ENCODE measurements around the gene SLC7A5.
"Not testable (repeated sequence)": the region's sequence is repeated elsewhere in the genome, so short reads cannot be mapped to it uniquely, and the experiment has no call there.

Gene SLC7A5

DNA sequence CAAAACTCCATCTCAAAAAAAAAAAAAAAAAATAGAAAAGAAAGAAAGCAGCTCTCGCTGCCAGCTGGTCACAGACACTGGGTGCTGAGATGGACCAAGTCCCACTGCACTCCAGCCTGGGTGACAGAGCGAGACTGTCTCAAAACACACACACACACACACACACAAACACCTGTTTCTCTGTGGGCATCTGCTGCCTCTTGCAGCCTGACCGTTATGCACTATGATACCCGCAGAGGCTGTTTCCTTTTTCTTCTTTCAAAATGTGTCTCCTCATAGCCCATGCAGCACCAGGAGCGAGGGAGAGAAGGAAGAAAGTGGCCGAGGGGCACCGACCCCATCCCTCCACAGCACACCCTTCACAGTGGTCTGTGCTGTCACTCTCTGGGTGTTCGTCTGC is 66.6 kb downstream of the SLC7A5 start:
- in situ Hi-C loops (cut with MboI; ENCODE audit: low sequenced_read_pairs) = no loop called here

DNA sequence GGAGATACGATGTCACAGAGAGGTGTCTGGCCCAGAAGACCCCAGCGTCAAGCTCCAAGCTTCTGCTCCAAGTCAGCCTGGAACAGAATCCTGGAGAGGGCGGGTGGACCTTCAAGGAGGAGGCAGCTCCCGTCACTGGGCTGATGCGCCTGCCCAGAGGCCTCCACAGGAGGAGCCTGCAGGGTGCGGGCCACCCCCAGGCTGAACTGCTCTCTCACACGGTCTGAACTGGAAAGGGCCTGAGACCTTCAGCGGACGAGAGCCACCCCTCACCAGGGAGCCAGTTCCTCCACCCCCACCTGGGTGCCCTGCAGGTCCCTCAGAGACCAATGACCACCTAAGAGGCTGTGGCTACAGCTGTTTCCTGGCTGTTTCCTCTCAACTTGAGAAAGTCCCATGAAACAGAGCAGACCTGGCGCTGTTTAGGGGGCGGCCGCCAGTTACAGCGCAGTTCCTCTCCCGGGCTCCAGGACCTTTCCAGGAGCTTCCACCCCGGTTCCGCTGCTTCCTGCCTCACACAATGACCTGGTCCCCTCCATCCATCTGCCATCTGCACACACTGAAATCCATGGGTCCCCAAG is 67.5 kb downstream of the SLC7A5 start:
- in situ Hi-C loops (cut with MboI; ENCODE audit: low sequenced_read_pairs) = no loop called here

DNA sequence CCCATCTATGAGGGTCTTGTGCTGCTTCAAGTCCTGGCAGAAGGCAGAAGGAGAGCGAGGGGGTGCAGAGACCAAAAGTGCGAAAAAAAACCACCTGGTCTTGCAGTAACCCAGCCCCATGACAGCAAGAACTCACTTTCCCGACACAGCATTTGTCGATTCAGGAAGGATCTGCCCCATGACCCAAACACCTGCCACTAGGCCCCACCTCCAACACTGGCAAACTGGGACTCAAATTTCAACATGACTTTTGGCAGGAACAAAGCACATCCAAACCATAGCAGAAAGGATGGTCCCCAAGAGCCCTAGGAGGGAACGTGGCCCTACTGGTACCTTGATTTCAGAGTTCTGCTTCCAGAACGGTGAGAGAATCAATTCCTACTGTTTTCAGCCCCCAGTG is 68.8 kb downstream of the SLC7A5 start:
- in situ Hi-C loops (cut with MboI; ENCODE audit: low sequenced_read_pairs) = no loop called here

DNA sequence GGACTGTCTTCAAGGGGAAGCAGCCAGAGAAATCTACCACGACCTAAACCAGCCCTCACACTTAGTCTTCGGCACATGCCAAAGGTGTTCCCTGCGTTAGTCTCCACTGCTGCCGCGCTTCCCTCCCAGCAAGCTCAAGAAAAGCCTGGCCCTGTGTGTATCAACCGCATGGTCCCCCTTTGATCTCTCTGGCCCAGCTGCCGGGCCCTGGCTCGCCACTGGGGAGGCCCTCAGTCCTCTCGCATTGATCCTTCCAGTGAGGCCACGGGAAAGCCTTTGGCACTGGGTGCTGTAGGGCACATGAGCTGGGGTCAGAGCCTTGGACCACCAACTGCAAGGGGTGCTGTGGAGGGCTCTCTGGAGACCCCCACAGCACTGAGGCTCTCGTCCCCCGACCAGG is 74.0 kb downstream of the SLC7A5 start:
- in situ Hi-C loops (cut with MboI; ENCODE audit: low sequenced_read_pairs) = no loop called here

DNA sequence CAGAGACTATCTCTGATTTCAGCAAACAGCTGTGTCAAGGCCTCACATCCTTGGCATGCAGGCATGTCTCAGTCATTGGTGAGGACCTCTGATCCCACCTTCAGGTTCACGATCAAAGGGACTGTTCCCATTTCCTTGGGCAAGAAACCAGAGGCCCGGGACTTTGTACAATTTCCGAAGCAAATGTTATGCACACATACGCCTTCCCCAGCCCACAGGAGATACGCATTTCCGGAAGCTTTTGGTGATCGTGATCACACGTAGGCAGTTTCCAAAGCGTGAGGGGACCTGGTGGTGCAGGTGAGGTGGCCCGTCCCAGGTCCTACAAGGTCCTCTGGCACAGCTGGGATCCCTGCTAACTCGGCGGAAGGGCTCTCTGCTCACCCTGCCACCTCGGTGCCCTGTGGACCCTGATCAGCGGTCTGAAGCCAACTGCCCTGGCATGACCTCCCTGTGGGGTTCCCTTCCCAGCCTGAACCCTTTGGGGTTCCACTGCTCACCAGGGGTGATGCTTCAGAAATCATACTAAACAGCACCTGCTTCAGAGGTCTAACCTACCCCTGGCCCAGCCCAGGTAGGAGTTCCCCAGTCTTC is 74.7 kb downstream of the SLC7A5 start:
- in situ Hi-C loops (cut with MboI; ENCODE audit: low sequenced_read_pairs) = no loop called here

DNA sequence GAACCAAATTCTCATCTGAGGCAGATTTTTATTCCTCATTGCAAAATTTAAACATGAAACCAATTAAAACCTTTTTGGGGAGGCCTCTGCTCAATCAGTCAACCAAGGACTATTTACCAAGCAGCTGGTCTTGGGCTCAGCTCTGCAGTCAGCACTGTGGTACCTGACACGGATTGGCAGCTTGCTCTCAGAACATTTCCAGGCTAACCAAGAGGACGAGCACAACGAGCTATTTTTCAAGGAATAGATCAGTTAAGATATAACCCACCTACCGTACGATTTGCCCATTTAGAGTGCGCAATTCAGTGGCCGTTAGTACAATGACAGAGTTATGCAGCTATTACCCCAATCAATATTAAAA is 77.1 kb downstream of the SLC7A5 start:
- in situ Hi-C loops (cut with MboI; ENCODE audit: low sequenced_read_pairs) = no loop called here

DNA sequence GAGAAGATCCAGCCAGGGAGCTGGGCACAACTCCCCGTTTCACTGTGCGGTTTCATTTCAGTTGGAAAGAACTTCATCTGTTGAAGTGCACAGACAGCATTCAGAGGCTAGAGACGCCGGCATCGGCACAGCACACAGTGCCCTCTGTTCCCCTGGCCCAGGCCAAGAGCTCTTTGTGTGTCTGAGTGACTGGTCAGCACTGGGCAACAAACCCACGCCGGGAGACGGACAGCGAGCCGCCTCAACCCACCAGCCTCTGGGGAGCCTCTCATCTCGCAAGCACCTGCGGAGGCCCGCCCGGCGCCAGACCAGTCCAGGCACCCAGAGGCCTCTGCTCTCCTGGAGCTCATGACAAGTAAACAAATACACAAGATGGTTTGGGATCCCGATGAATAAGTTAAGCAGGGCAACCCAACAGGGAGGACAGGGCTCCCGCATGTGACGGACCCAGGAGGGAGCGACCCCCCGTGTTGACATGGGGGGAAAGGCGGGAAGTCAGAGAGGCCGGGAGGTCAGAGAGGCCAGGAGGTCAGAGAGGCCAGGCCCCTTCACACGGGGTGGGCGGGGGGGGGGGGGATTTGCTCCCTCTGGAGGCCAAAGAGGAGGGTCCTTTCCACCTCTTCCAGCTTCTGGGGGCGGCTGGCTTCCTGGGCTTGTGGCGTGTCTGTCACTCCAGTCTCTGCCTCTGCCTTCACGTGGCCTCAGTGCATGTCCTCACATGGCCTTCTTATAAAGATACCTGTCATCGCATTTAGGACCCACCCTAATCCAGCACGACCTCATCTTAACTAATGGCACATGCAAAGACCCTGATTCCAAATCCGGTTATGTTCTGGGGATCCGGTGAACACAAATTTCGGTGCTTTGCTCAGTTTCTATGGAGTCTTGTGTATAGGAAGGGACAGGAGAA is 77.8 kb downstream of the SLC7A5 start:
- in situ Hi-C loops (cut with MboI; ENCODE audit: low sequenced_read_pairs) = no loop called here

DNA sequence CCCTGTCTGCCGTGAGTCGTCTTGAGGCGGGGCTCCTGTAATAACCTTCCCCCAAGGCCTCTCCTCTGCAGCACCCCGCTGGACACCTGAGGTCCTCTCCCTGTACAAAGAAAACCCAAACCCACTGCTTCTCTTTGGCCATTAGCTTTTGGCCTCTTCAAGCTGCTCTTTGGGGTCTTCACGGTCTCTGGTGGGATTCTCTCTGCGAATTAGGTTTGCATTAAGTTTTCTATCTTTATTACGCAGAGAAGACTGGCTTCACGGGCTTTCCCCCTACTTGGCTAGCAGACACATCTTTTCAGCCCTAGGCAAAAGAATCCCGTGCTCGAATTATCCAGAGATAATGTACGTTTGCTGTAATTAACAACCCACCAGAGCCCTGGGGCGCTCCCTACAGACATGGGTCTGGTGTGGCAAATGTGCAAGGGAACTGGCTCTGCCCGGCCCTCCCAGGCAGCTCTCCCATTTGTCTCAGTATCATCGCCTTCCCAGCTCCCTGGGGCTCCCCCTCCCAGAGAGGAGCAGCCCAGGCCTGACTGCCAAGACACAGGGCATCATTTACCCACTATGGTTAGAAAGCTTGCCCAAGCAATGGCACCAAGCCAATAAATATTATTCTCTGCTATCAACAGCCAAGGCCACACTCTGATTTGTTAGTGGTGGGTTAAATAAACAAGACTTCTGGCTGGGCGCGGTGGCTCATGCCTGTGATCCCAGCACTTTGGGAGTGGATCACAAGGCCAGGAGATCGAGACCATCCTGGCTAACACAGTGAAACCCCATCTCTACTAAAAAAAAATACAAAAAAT is 78.8 kb downstream of the SLC7A5 start:
- in situ Hi-C loops (cut with MboI; ENCODE audit: low sequenced_read_pairs) = no loop called here

DNA sequence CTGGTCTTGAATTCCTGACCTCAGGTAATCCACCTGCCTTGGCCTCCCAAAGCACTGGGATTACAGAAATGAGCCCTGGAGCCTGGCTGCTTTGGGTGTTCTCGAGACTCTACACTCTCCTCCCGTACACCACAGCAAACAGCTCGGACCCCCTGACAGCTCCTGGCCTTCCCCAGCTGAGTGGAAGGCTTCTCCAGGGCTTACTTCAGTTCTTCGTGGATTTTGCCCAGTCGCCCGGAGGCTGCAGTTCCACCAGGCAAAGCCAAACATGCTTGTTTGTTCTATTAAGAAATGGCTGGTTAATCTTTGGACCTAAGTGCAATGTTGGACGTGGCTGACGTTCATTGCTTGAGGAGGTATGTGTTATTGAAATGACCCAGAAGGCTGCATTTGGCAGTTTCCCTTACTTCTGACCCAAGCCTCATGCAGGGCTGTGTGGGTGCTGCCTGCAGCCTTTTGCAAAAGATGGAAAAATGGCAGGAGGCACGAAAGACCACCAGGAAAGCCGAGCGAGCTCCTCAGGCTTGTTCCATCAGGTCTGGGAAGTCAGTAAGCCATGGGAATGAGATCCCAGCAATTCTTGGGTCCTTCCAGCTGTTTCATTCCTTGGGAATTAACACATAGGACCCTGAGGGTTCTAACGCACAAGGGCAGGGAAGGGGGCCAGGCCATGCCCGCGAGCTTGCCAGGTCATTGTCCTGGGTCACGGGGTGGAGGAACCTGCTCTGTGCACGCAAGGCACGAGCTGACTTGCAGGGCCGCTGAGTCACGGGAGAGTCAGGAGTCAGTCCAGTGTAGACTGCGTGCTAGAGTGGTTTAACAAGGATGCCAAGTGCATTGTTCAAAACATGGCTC is 79.6 kb downstream of the SLC7A5 start:
- in situ Hi-C loops (cut with MboI; ENCODE audit: low sequenced_read_pairs) = no loop called here

DNA sequence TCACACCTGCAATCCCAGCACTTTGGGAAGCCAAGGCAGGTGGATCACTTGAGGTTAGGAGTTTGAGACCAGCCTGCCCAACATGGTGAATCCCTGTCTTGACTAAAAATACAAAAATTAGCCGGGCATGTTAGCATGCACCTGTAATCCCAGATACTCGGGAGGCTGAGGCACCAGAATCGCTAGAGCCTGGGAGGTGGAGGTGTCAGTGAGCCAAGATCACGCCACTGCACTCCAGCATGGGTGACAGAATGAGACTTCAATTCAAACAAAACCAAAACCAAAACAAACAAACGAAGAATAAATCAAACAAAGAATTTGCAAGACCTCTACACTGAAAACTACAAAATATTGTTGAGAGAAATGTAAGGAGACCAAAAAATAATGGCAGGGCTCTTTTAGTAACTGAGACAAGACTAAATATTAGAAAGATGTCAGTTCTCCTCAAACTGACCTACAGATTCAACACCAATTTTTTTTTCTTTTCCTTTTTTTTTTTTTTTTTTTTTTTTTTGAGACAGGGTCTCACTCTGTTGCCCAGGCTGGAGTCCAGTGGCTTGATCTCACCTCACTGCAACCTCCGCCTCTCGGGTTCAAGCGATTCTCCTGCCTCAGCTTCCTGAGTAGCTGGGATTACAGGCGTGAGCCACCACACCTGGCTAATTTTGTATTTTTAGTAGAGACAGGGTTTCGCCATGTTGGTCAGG is 80.4 kb downstream of the SLC7A5 start:
- in situ Hi-C loops (cut with MboI; ENCODE audit: low sequenced_read_pairs) = not testable (repeated sequence)

DNA sequence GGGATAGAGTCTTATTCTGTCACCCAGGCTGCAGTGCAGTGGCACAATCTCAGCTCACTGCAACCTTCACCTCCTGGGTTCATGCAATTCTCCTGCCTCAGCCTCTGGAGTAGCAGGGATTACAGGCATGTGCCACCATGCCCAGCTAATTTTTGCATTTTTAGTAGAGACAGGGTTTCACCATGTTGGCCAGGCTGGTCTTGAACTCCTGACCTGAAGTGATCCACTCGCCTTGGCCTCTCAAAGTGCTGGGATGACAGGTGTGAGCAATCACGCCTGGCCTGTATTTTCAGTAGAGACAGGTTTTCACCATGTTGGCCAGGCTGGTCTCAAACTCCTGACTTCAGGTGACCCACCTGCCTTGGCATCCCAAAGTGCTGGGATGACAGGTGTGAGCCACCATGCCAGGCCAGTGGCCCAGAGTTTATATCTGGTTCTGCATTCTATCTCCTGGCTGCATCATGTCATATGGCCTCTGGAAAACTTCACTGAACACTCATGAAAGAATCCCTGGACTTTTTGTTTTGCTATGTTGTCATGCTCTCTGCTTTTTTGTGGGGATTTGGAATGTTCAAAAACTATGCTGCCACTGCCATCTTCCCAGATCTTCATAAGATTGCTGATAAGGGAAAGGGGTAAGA is 81.7 kb downstream of the SLC7A5 start:
- in situ Hi-C loops (cut with MboI; ENCODE audit: low sequenced_read_pairs) = not testable (repeated sequence)

DNA sequence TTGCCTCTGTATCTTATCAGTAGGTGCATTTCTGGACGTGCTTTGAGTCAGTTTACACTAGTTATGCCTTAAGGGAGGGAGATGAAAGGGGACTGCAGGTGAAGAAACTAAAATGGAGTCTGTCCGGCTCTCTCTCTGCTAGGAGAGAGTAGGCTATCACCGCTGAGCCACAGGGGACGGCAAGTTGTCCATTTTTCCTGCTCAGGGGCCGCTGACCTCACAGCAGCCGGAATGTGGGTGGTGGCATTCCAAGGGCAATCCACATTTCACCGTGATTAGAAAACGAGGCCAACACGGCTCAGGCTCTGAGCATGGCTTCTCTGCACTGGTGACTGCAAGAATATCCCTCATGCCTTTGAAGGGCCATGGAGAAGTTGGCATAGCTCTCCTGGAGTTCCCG is 84.5 kb downstream of the SLC7A5 start:
- in situ Hi-C loops (cut with MboI; ENCODE audit: low sequenced_read_pairs) = no loop called here

DNA sequence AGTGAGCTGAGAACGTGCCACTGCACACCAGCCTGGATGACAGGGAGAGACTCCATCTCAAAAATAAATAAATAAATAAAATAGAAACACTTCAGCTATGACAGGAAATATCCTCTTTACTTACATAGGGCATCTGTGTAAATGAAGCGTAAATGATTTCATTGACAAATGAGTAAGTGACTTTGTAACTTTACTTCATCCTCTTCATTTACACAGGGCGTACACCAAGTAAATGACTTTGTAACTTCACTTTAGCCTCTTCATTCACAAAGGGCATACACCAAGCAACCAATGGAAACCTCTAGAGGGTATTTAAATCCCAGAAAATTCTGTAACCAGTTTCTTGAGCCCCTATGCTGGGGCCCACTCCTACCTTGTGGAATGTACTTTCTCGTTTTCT is 87.3 kb downstream of the SLC7A5 start:
- in situ Hi-C loops (cut with MboI; ENCODE audit: low sequenced_read_pairs) = no loop called here

DNA sequence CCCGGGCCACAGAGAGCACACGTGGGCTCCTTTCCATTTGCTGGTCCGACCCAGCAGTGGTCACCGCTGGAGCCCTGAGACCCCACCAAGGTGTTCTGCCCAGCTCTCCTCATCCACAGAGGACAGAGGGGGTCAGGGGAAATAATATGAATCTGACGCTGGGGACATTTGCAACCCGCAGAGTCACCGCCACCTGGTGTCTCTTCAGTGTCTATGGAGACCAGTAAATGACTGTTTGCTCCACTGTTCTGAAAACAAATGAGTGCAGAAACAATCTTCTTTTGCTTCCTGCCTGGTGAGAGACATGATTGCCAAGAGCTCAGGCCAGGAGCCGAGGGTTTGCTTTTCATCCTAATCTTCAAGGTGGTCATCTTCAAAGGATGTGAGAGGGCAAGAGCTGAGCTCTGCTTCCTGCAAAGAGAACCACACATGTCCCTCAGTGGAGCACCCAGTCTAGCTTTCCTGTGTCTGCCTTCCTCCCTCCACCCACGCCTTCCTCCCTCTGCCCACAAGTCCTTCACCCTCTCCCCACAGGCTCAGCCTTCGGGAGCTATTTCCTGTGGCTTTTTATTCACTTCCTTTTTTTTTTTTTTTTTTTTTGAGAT is 88.8 kb downstream of the SLC7A5 start:
- in situ Hi-C loops (cut with MboI; ENCODE audit: low sequenced_read_pairs) = no loop called here

Data from HL-60/S4 treated with retinoic acid at 250 ng/mL for 4 days and 3 days (cell line).